ENCODE data around the gene RCN2.

GRCh38 chr15:76987276-76987675 lies 55.7 kb downstream of the RCN2 start:
- no peak for TF ChIP-seq ZBTB7A (IDR thresholded peaks at IDR 0.05; ENCODE audit: low read depth)
- TF ChIP-seq TAF1 (IDR thresholded peaks at IDR 0.05; ENCODE audit: low read depth), result no peak
- TF ChIP-seq EP300 (IDR thresholded peaks at IDR 0.05; ENCODE audit: borderline replicate concordance), result no peak

All from Ishikawa (cell line).